ENCODE data around the gene APP. TPM values are rescaled to one million over a fixed set of nuclear protein-coding genes. Genes with fewer than 3 reads are reported as not detected.

APP gene
- total and polyA plus RNA-seq, 3 donors from 2014 or later: 390 to 670 (median 409) TPM

DNA sequence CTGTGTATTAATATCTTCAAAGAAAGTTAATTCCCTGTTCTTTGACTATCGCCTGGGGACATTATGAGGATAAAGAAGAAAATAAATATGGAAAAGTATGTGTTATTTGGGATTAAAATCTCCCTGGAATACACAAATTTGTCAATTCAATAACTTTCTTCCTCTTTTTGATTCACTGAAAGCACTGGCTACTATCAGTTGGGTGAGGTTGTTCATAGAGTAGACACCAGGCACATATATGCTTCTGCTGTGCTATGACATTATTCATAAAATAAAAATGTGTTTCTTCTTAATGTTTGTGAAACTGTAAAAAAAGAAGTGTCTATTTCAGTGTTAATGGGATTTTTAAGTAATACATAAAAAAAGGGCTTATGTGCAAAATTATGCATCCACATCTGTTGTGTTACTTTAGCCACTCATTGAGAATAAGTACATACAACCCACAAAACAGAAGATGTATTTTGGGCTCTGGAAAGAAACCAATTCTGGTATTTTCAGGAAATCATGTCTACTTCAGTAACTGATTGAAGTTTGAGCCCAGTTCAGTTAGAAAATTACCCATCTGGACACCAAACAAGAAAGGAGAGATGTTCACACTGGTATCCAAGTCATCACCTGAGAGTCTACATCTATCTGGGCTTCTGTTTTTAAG lies 266.4 kb downstream of the APP start:
- no peaks in the 10 kb centered on the region for H3K36me3 ChIP-seq (ENCODE audit: low read depth, missing control alignments)
- peaks cover 5% of the 10 kb centered on the region for H3K4me1 ChIP-seq
- H3K9me3 ChIP-seq: no peaks in the 10 kb centered on the region
- TF ChIP-seq CTCF (IDR thresholded peaks at IDR 0.05): no peak
- intact Hi-C loops (cut with DNase I; ENCODE audit: low total_unique reads): no loop called here
- H3K27ac ChIP-seq: no peak overlapping the region
- WGBS, 2 donors: 84 to 92% methylated on average over 1 of the region's 1 CpG
- no peaks in the 10 kb centered on the region for H3K27me3 ChIP-seq
- no peak for DNase-seq
- no peak overlapping the region for H3K4me3 ChIP-seq

DNA sequence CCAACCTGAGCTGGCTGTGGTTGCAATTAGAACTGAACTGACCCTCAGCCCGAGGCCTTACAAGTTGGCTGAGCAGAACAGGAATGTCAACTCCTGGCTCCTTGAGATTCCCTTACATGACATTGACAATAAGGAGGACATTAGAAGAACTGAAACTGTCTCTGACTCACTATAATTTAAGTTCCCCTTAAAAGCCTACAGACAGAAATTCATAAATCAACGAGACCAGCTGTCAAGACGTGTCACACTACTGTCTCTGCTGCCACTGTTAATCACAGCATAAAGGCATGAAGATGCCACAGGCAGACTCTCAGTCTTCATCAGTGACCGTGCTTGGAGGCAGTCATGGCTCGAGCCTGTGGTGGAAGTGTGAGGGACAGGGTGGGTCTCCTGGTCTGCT lies 267.0 kb downstream of the APP start:
- no peak for TF ChIP-seq POLR2A (IDR thresholded peaks at IDR 0.05)
- no peak for TF ChIP-seq CTCF (IDR thresholded peaks at IDR 0.05)
- Histone ChIP-seq H3K4me3 (no peak overlapping the region), H3K27me3 (no peaks in the 10 kb centered on the region), H3K27ac (no peak overlapping the region), H3K9me3 (no peaks in the 10 kb centered on the region), H3K4me1 (peaks cover 5% of the 10 kb centered on the region), H3K36me3 (ENCODE audit: low read depth, missing control alignments) (no peaks in the 10 kb centered on the region)
- intact Hi-C loops (cut with DNase I; ENCODE audit: low total_unique reads): no loop called here
- no peak for DNase-seq
- WGBS, 2 donors: 78 to 83% methylated on average over 5 of the region's 5 CpGs

DNA sequence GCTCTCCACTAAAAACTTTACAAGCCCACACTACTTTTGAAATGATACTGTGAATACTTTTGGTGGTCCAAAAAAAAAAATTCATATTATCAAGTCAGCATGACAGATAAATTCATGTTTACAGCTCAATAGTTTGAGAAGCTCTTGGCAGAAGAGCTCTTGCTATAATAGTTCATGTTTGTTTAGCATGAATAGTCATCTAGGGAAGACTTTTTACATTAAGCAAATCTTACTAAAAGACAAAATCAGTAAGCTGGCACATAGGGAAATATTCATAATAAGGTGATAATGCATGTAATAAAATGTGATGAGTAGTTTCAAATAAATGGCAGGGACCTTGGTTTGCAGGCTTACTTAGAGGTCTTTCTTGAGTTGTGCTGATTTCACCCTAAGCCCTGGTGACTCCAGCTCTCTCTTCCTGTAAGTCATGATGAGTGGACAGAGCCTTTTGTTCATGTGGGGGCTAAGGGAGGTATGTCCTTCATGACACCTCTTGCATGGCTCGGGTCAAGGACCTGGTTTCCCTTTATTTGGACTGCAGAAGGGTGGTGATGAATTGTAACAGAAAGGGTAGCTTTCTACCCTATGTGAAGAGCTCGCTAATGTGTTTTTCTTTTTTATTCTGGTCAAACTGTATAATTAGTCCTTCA lies 269.1 kb downstream of the APP start:
- WGBS, 2 donors: 55 to 68% methylated on average over 2 of the region's 2 CpGs

DNA sequence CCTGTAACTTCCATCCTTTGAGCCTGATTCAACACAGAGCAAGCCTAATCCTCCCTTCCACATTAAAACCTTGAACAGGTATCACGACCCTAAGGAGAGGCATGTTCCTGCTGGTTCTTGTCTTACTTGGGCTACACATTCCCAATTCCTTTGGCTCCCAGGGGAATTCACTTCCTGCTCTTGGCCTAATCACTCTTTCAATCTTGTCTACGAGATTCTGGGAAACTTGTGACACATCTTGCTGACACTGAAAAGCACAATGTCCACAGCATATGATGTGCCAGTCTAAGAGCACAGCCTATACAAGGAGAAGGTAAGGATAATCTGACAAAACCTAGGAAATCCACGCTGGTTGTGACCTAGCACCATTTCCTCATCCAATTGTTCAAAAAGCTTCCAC lies 271.9 kb downstream of the APP start:
- H3K36me3 ChIP-seq (ENCODE audit: low read depth, missing control alignments): no peaks in the 10 kb centered on the region
- H3K4me1 ChIP-seq: no peaks in the 10 kb centered on the region
- no peak overlapping the region for H3K4me3 ChIP-seq
- no peak for DNase-seq
- H3K27ac ChIP-seq: no peak overlapping the region
- intact Hi-C loops (cut with DNase I; ENCODE audit: low total_unique reads): no loop called here
- 66 to 81% methylated on average over 3 of the region's 3 CpGs for WGBS, 2 donors
- no peaks in the 10 kb centered on the region for H3K9me3 ChIP-seq
- H3K27me3 ChIP-seq: no peaks in the 10 kb centered on the region
- no peak for TF ChIP-seq POLR2A (IDR thresholded peaks at IDR 0.05)

More for the DNA sequence above, 269.1 kb downstream of the APP start:
- intact Hi-C loops (cut with DNase I; ENCODE audit: low total_unique reads): no loop called here
- no peaks in the 10 kb centered on the region for H3K36me3 ChIP-seq (ENCODE audit: low read depth, missing control alignments)
- H3K9me3 ChIP-seq: no peaks in the 10 kb centered on the region
- H3K27me3 ChIP-seq: no peaks in the 10 kb centered on the region
- TF ChIP-seq POLR2A (IDR thresholded peaks at IDR 0.05): no peak
- H3K27ac ChIP-seq: no peak overlapping the region
- no peak overlapping the region for H3K4me3 ChIP-seq
- no peak for DNase-seq
- peaks cover 5% of the 10 kb centered on the region for H3K4me1 ChIP-seq

GRCh38 chr21:25897383-25897782 lies 273.2 kb downstream of the APP start:
- no peaks in the 10 kb centered on the region for H3K27me3 ChIP-seq
- intact Hi-C loops (cut with DNase I; ENCODE audit: low total_unique reads): no loop called here
- H3K27ac ChIP-seq: no peak overlapping the region
- H3K4me3 ChIP-seq: no peak overlapping the region
- no peaks in the 10 kb centered on the region for H3K9me3 ChIP-seq
- TF ChIP-seq CTCF (IDR thresholded peaks at IDR 0.05) (no peak), POLR2A (IDR thresholded peaks at IDR 0.05) (no peak)
- H3K4me1 ChIP-seq: no peaks in the 10 kb centered on the region
- DNase-seq: no peak
- H3K36me3 ChIP-seq (ENCODE audit: low read depth, missing control alignments): no peaks in the 10 kb centered on the region
- 88 to 90% methylated on average over 4 of the region's 4 CpGs for WGBS, 2 donors
